LNCaP clone FGC (cell line): Measurements from ENCODE around the gene CADM2.
"Not testable (repeated sequence)": the region's sequence is repeated elsewhere in the genome, so short reads cannot be mapped to it uniquely, and the experiment has no call there.

Source experiments
- DNase-seq: peaks from one replicate; pipeline ENCODE4 v3.0.0-alpha.2; 2011; ENCODE audit warnings: low read depth
- H3K4me3 ChIP-seq: 2 replicates; pipeline ENCODE4 v1.5.1; 2011; ENCODE audit warnings: mild to moderate bottlenecking, low read depth, low read length, control low read depth
- CTCF ChIP-seq: IDR thresholded peaks from 2 replicates; pipeline ENCODE4 v1.5.1; 2012; ENCODE audit warnings: mild to moderate bottlenecking; ENCODE audit not compliant: control insufficient read depth, insufficient read depth; ENCODE audit errors: extremely low read depth

CADM2 gene

GRCh38 chr3:85102781-85103180, 144.0 kb downstream of the CADM2 start:
- no peak for TF ChIP-seq CTCF
- no peak for DNase-seq
- H3K4me3 ChIP-seq = no peak overlapping the region

GRCh38 chr3:85110393-85110792, 151.6 kb downstream of the CADM2 start:
- peak; percentile 24; the same call in 1 of the 2 replicates for TF ChIP-seq CTCF
- no peak overlapping the region for H3K4me3 ChIP-seq
- no peak for DNase-seq

- H3K4me3 ChIP-seq = no peak overlapping the region
- no peak for TF ChIP-seq CTCF
- DNase-seq = no peak
Measured at GRCh38 chr3:85120879-85121278, 162.1 kb downstream of the CADM2 start.

GRCh38 chr3:85132864-85133263, 174.1 kb downstream of the CADM2 start:
- not testable (repeated sequence) for H3K4me3 ChIP-seq, DNase-seq

GRCh38 chr3:85133691-85134420, 175.1 kb downstream of the CADM2 start:
- not testable (repeated sequence) for H3K4me3 ChIP-seq, DNase-seq

- no peak overlapping the region for H3K4me3 ChIP-seq
- TF ChIP-seq CTCF = no peak
- no peak for DNase-seq
Measured at GRCh38 chr3:85142626-85143025, 183.8 kb downstream of the CADM2 start.

GRCh38 chr3:85148036-85148435, 189.2 kb downstream of the CADM2 start:
- peak; percentile 67 for DNase-seq
- no peak for TF ChIP-seq CTCF
- no peak overlapping the region for H3K4me3 ChIP-seq

GRCh38 chr3:85151555-85151954, 192.8 kb downstream of the CADM2 start:
- no peak for DNase-seq
- no peak overlapping the region for H3K4me3 ChIP-seq
- TF ChIP-seq CTCF = no peak

GRCh38 chr3:85153279-85153678, 194.5 kb downstream of the CADM2 start:
- H3K4me3 ChIP-seq, DNase-seq: not testable (repeated sequence)
